ENCODE measurements around the gene FOLR2. TPM values are rescaled to one million over a fixed set of nuclear protein-coding genes. Genes with fewer than 3 reads are reported as not detected.
"Not testable (repeated sequence)": the region's sequence is repeated elsewhere in the genome, so short reads cannot be mapped to it uniquely, and the experiment has no call there.

Gene FOLR2
- total and polyA plus RNA-seq, 2 experiments from 2014 or later, result not detected

- Histone ChIP-seq H3K36me3 (ENCODE audit: low read depth) (no peaks in the 10 kb centered on the region), H3F3A (ENCODE audit: insufficient read depth) (peaks cover 3% of the 10 kb centered on the region; the same call in 1 of the 2 replicates), H3K9me2 (ENCODE audit: insufficient read depth) (no peaks in the 10 kb centered on the region), H4K20me1 (ENCODE audit: insufficient read depth) (no peaks in the 10 kb centered on the region), H3K9ac (no peak overlapping the region), H3K4me1 (ENCODE audit: insufficient read depth) (no peaks in the 10 kb centered on the region), H3K27me3 (replicated peaks; ENCODE audit: insufficient read depth) (peaks cover 27% of the 10 kb centered on the region), H3K4me2 (ENCODE audit: unreplicated experiment) (no peak overlapping the region), H3K9me3 (ENCODE audit: low read depth) (no peaks in the 10 kb centered on the region), H3K4me3 (no peak overlapping the region), H3K27ac (no peak overlapping the region), H3K79me2 (ENCODE audit: insufficient read depth) (no peaks in the 10 kb centered on the region), H2AFZ (no peak overlapping the region)
- TF ChIP-seq EZH2 (IDR thresholded peaks at IDR 0.05; ENCODE audit: insufficient read depth, poor library complexity, severe bottlenecking), result no peak
- no peak for TF ChIP-seq EZH2phosphoT487 (IDR thresholded peaks at IDR 0.05; ENCODE audit: insufficient read depth, low read depth)
- in situ Hi-C loops (cut with MboI), result no loop called here
- 48 to 54% methylated on average over 5 of the region's 5 CpGs for WGBS, 2 experiments (ENCODE audit: low coverage in 1 of 2, low lambda C conversion rate in 2 of 2, missing lambda C conversion rate in 2 of 2)
- DNase-seq, result no peak
Observed at GRCh38 chr11:72260574-72260973, 44.0 kb downstream of the FOLR2 start.

GRCh38 chr11:72263361-72263760 lies 46.8 kb downstream of the FOLR2 start:
- Histone ChIP-seq H2AFZ (no peak overlapping the region), H3F3A (ENCODE audit: insufficient read depth) (peaks cover 3% of the 10 kb centered on the region; the same call in 1 of the 2 replicates), H3K27ac (no peak overlapping the region), H3K36me3 (ENCODE audit: low read depth) (no peaks in the 10 kb centered on the region), H3K9me2 (ENCODE audit: insufficient read depth) (no peaks in the 10 kb centered on the region), H3K4me3 (no peak overlapping the region), H3K4me1 (ENCODE audit: insufficient read depth) (no peaks in the 10 kb centered on the region), H3K9ac (no peak overlapping the region), H3K9me3 (ENCODE audit: low read depth) (no peaks in the 10 kb centered on the region), H3K4me2 (ENCODE audit: unreplicated experiment) (no peak overlapping the region), H3K79me2 (ENCODE audit: insufficient read depth) (no peaks in the 10 kb centered on the region), H4K20me1 (ENCODE audit: insufficient read depth) (no peaks in the 10 kb centered on the region), H3K27me3 (replicated peaks; ENCODE audit: insufficient read depth) (peaks cover 30% of the 10 kb centered on the region)
- 49 to 60% methylated on average over 4 of the region's 4 CpGs for WGBS, 2 experiments (ENCODE audit: low coverage in 1 of 2, low lambda C conversion rate in 2 of 2, missing lambda C conversion rate in 2 of 2)
- in situ Hi-C loops (cut with MboI), result no loop called here
- TF ChIP-seq EZH2 (IDR thresholded peaks at IDR 0.05; ENCODE audit: insufficient read depth, poor library complexity, severe bottlenecking), result no peak
- peak; percentile 65 for DNase-seq

- H3K9me3 ChIP-seq (ENCODE audit: low read depth), result no peaks in the 10 kb centered on the region
- no peaks in the 10 kb centered on the region for H4K20me1 ChIP-seq (ENCODE audit: insufficient read depth)
- H3K4me1 ChIP-seq (ENCODE audit: insufficient read depth), result no peaks in the 10 kb centered on the region
- peaks cover 3% of the 10 kb centered on the region; the same call in 1 of the 2 replicates for H3F3A ChIP-seq (ENCODE audit: insufficient read depth)
- no peak for DNase-seq
- peaks cover 13% of the 10 kb centered on the region for H3K27me3 ChIP-seq (replicated peaks; ENCODE audit: insufficient read depth)
- no peak overlapping the region for H3K9ac ChIP-seq
- no peaks in the 10 kb centered on the region for H3K36me3 ChIP-seq (ENCODE audit: low read depth)
- no peak overlapping the region for H3K4me2 ChIP-seq (ENCODE audit: unreplicated experiment)
- H3K79me2 ChIP-seq (ENCODE audit: insufficient read depth), result no peaks in the 10 kb centered on the region
- no peak overlapping the region for H3K4me3 ChIP-seq
- in situ Hi-C loops (cut with MboI), result no loop called here
- no peak overlapping the region for H3K27ac ChIP-seq
- no peaks in the 10 kb centered on the region for H3K9me2 ChIP-seq (ENCODE audit: insufficient read depth)
- no peak overlapping the region for H2AFZ ChIP-seq
- TF ChIP-seq EZH2 (IDR thresholded peaks at IDR 0.05; ENCODE audit: insufficient read depth, poor library complexity, severe bottlenecking), result no peak
Observed at GRCh38 chr11:72265951-72266350, 49.4 kb downstream of the FOLR2 start.

- in situ Hi-C loops (cut with MboI); DNase-seq: not testable (repeated sequence)
Observed at GRCh38 chr11:72266960-72267359, 50.4 kb downstream of the FOLR2 start.

DNA sequence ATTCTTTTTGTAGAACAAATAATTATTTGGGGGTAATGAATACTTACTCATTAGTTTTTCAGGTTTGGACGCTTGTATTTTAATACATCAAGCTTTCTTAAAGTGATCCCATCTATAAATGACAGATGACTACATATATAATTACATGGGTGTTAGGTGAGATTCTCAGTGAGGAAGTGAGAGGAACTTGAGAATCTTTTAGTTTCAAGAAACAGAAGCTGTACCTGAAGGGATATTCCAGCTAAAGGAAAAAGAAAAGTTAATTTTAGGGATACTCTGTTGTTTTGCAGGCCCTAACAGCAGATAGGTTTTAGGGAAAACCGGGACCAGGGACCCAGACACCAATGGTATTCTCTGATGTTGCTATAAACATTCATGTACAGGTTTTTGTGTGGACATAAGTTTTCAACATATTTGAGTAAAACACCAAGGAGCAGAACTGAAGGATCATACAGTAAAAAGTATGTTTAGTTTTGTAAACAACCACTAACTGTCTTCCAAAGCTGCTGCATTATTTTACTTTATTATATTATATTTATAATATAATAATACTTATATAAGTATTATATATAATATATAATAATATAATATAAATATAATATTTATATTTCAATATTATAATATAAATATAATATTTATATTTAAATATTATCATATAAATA lies 51.5 kb downstream of the FOLR2 start:
- H3K9ac ChIP-seq, result no peak overlapping the region
- H2AFZ ChIP-seq, result no peak overlapping the region
- in situ Hi-C loops (cut with MboI), result no loop called here

More at GRCh38 chr11:72266960-72267359, 50.4 kb downstream of the FOLR2 start:
- not testable (repeated sequence) for H3K36me3 ChIP-seq (ENCODE audit: low read depth); H3K4me1 ChIP-seq (ENCODE audit: insufficient read depth); H3K9ac ChIP-seq; H3K4me3 ChIP-seq; H3K4me2 ChIP-seq (ENCODE audit: unreplicated experiment); H3K9me3 ChIP-seq (ENCODE audit: low read depth); H2AFZ ChIP-seq; H4K20me1 ChIP-seq (ENCODE audit: insufficient read depth); H3K9me2 ChIP-seq (ENCODE audit: insufficient read depth); H3F3A ChIP-seq (ENCODE audit: insufficient read depth); H3K27ac ChIP-seq; H3K79me2 ChIP-seq (ENCODE audit: insufficient read depth)
- peaks cover 22% of the 10 kb centered on the region for H3K27me3 ChIP-seq (replicated peaks; ENCODE audit: insufficient read depth)
- 55 to 65% methylated on average over 5 of the region's 5 CpGs for WGBS, 2 experiments (ENCODE audit: low coverage in 1 of 2, low lambda C conversion rate in 2 of 2, missing lambda C conversion rate in 2 of 2)

More for the DNA sequence above, 51.5 kb downstream of the FOLR2 start:
- 43 to 52% methylated on average over 2 of the region's 2 CpGs for WGBS, 2 experiments (ENCODE audit: low coverage in 1 of 2, low lambda C conversion rate in 2 of 2, missing lambda C conversion rate in 2 of 2)
- no peaks in the 10 kb centered on the region for H3K4me1 ChIP-seq (ENCODE audit: insufficient read depth)
- H4K20me1 ChIP-seq (ENCODE audit: insufficient read depth), result no peaks in the 10 kb centered on the region
- H3K4me3 ChIP-seq, result no peak overlapping the region
- TF ChIP-seq EZH2phosphoT487 (IDR thresholded peaks at IDR 0.05; ENCODE audit: insufficient read depth, low read depth) (no peak), EZH2 (IDR thresholded peaks at IDR 0.05; ENCODE audit: insufficient read depth, poor library complexity, severe bottlenecking) (no peak)
- H3K4me2 ChIP-seq (ENCODE audit: unreplicated experiment), result no peak overlapping the region
- H3K27ac ChIP-seq, result no peak overlapping the region
- DNase-seq, result no peak
- H3K9me3 ChIP-seq (ENCODE audit: low read depth), result no peaks in the 10 kb centered on the region
- no peaks in the 10 kb centered on the region for H3K36me3 ChIP-seq (ENCODE audit: low read depth)
- peaks cover 22% of the 10 kb centered on the region; the same call in 1 of the 2 replicates for H3K27me3 ChIP-seq (replicated peaks; ENCODE audit: insufficient read depth)
- H3K9me2 ChIP-seq (ENCODE audit: insufficient read depth), result no peaks in the 10 kb centered on the region
- no peaks in the 10 kb centered on the region for H3K79me2 ChIP-seq (ENCODE audit: insufficient read depth)
- peaks cover 3% of the 10 kb centered on the region; the same call in 1 of the 2 replicates for H3F3A ChIP-seq (ENCODE audit: insufficient read depth)

Other genes with a start within 250 kb of the FOLR2 start
- 2.5 and 4.8 TPM in 2 replicates for gene IL18BP, start 217.9 kb upstream of the FOLR2 start, total RNA-seq (2014; rRNA removed; shearing (Covaris generic))
- gene IL18BP, start 217.9 kb upstream of the FOLR2 start, polyA plus RNA-seq (2016; fragmentation: Nextera tagmentation; extraction: Ambion mirVana), result 0.14 and 0.44 TPM in 2 replicates
- gene NUMA1, start 136.3 kb upstream of the FOLR2 start, total RNA-seq (2014; rRNA removed; shearing (Covaris generic)), result 124 and 149 TPM in 2 replicates
- gene NUMA1, start 136.3 kb upstream of the FOLR2 start, polyA plus RNA-seq (2016; fragmentation: Nextera tagmentation; extraction: Ambion mirVana), result 48.7 and 51.5 TPM in 2 replicates
- 7.1 and 7.8 TPM in 2 replicates for gene LRRC51, start 135.9 kb upstream of the FOLR2 start, total RNA-seq (2014; rRNA removed; shearing (Covaris generic))
- 7.5 and 9.4 TPM in 2 replicates for gene LRRC51, start 135.9 kb upstream of the FOLR2 start, polyA plus RNA-seq (2016; fragmentation: Nextera tagmentation; extraction: Ambion mirVana)
- 122 and 132 TPM in 2 replicates for gene LAMTOR1, start 113.5 kb upstream of the FOLR2 start, total RNA-seq (2014; rRNA removed; shearing (Covaris generic))
- 142 and 145 TPM in 2 replicates for gene LAMTOR1, start 113.5 kb upstream of the FOLR2 start, polyA plus RNA-seq (2016; fragmentation: Nextera tagmentation; extraction: Ambion mirVana)
- not detected in 2 replicates for gene TOMT, start 110.9 kb upstream of the FOLR2 start, total RNA-seq (2014; rRNA removed; shearing (Covaris generic))
- gene TOMT, start 110.9 kb upstream of the FOLR2 start, polyA plus RNA-seq (2016; fragmentation: Nextera tagmentation; extraction: Ambion mirVana), result not detected in 2 replicates
- 38.7 TPM in 2 replicates for gene ANAPC15, start 104.1 kb upstream of the FOLR2 start, total RNA-seq (2014; rRNA removed; shearing (Covaris generic))
- gene ANAPC15, start 104.1 kb upstream of the FOLR2 start, polyA plus RNA-seq (2016; fragmentation: Nextera tagmentation; extraction: Ambion mirVana), result 57.5 and 62.4 TPM in 2 replicates
- 0.43 and 4.3 TPM in 2 replicates for gene FOLR3, start 81.1 kb upstream of the FOLR2 start, total RNA-seq (2014; rRNA removed; shearing (Covaris generic))
- 0.93 and 1.8 TPM in 2 replicates for gene FOLR3, start 81.1 kb upstream of the FOLR2 start, polyA plus RNA-seq (2016; fragmentation: Nextera tagmentation; extraction: Ambion mirVana)
- not detected in 2 replicates for gene FOLR1, start 24.7 kb upstream of the FOLR2 start, total RNA-seq (2014; rRNA removed; shearing (Covaris generic))
- gene FOLR1, start 24.7 kb upstream of the FOLR2 start, polyA plus RNA-seq (2016; fragmentation: Nextera tagmentation; extraction: Ambion mirVana), result 0.24 TPM in 1 of 2 replicates, not detected in the other
- gene INPPL1, start 8.0 kb downstream of the FOLR2 start, total RNA-seq (2014; rRNA removed; shearing (Covaris generic)), result 68.0 and 70.6 TPM in 2 replicates
- 24.9 and 28.4 TPM in 2 replicates for gene INPPL1, start 8.0 kb downstream of the FOLR2 start, polyA plus RNA-seq (2016; fragmentation: Nextera tagmentation; extraction: Ambion mirVana)
- not detected in 2 replicates for gene PHOX2A, start 27.4 kb downstream of the FOLR2 start, total RNA-seq (2014; rRNA removed; shearing (Covaris generic))
- not detected in 2 replicates for gene PHOX2A, start 27.4 kb downstream of the FOLR2 start, polyA plus RNA-seq (2016; fragmentation: Nextera tagmentation; extraction: Ambion mirVana)
- gene CLPB, start 217.7 kb downstream of the FOLR2 start, total RNA-seq (2014; rRNA removed; shearing (Covaris generic)), result 19.2 and 26.8 TPM in 2 replicates
- 11.5 and 16.9 TPM in 2 replicates for gene CLPB, start 217.7 kb downstream of the FOLR2 start, polyA plus RNA-seq (2016; fragmentation: Nextera tagmentation; extraction: Ambion mirVana)